IMR-90 (cell line): ENCODE measurements around the gene SCARB1. TPM values are rescaled to one million over a fixed set of nuclear protein-coding genes. Genes with fewer than 3 reads are reported as not detected.
A peak's percentile ranks its signal among the peaks of the same experiment; 100 is the strongest.

Experiments
- ATAC-seq: fragments of 200-7000 bp; cut with Tn5 transposase; 2 replicates; pipeline ENCODE4 v1.9.1; 2020; ENCODE audit warnings: low read depth, mild to moderate bottlenecking, moderate library complexity
- BruUV-seq: library from RNA; stranded (reverse); fragments of 400-500 nt; replicated peaks from 2 replicates; lab custom pipeline; 2021; lab: Mats Ljungman, UMichigan
- CTCF ChIA-PET: fragments of 300-600 bp; formaldehyde crosslinking; extraction: SDS; loops from one replicate; lab custom pipeline; 2021; ENCODE audit warnings: antibody characterized with exemption; lab: Yijun Ruan, JAX
- POLR2A ChIA-PET: fragments of 300-600 bp; sonication (Branson Sonifier 250); formaldehyde crosslinking; loops from one replicate; lab custom pipeline; 2022; ENCODE audit warnings: antibody characterized with exemption; ENCODE audit not compliant: unreplicated experiment; lab: Charles Lee
- DNase-seq: peaks from one replicate; pipeline ENCODE4 v3.0.0; 2013
- H2AFZ ChIP-seq: replicated peaks from 2 replicates; pipeline ENCODE3; 2013; ENCODE audit warnings: low read length, mild to moderate bottlenecking; ENCODE audit not compliant: poor library complexity
- H2AK5ac ChIP-seq: 2 replicates; pipeline ENCODE4 v1.6.1; 2013; ENCODE audit warnings: low read depth, low read length, inconsistent platforms
- H2AK9ac ChIP-seq: replicated peaks from 2 replicates; pipeline ENCODE3; 2013; ENCODE audit warnings: mild to moderate bottlenecking, low read depth, low read length, moderate library complexity; ENCODE audit not compliant: poor library complexity
- H2BK120ac ChIP-seq: 2 replicates; pipeline ENCODE4 v1.6.1; 2013; ENCODE audit warnings: low read depth, low read length, inconsistent platforms
- H2BK15ac ChIP-seq: 3 replicates; pipeline ENCODE4 v1.6.1; 2013; ENCODE audit warnings: low read depth, low read length, inconsistent platforms
- H2BK20ac ChIP-seq: 2 replicates; pipeline ENCODE4 v1.6.1; 2013; ENCODE audit warnings: low read depth, mild to moderate bottlenecking, inconsistent platforms, low read length, moderate library complexity
- H2BK5ac ChIP-seq: 2 replicates; pipeline ENCODE4 v1.6.1; 2013; ENCODE audit warnings: mild to moderate bottlenecking, low read depth, low read length, inconsistent platforms; ENCODE audit not compliant: poor library complexity, severe bottlenecking
- H3K14ac ChIP-seq: replicated peaks from 2 replicates; pipeline ENCODE4 v1.6.1; 2013; ENCODE audit warnings: low read depth, low read length, inconsistent platforms
- H3K18ac ChIP-seq: 2 replicates; pipeline ENCODE4 v1.6.1; 2013; ENCODE audit warnings: low read depth, low read length, control low read depth
- H3K23ac ChIP-seq: 2 replicates; pipeline ENCODE4 v1.6.1; 2013; ENCODE audit warnings: low read depth, low read length, inconsistent platforms
- H3K27ac ChIP-seq: 2 replicates; pipeline ENCODE4 v1.5.1; 2013; ENCODE audit warnings: mild to moderate bottlenecking, control low read depth, low read length; ENCODE audit not compliant: insufficient read depth
- H3K27me3 ChIP-seq: 2 replicates; pipeline ENCODE4 v1.6.1; 2013; ENCODE audit warnings: low read length; ENCODE audit not compliant: control insufficient read depth, insufficient read depth
- H3K36me3 ChIP-seq: 2 replicates; pipeline ENCODE4 v1.6.1; 2013; ENCODE audit warnings: low read length, mixed read lengths; ENCODE audit not compliant: control insufficient read depth, insufficient read depth
- H3K4ac ChIP-seq: 2 replicates; pipeline ENCODE4 v1.6.1; 2013; ENCODE audit warnings: low read depth, low read length, inconsistent platforms
- H3K4me1 ChIP-seq: 2 replicates; pipeline ENCODE4 v1.6.1; 2013; ENCODE audit warnings: low read length, mixed read lengths; ENCODE audit not compliant: control insufficient read depth, insufficient read depth
- H3K4me2 ChIP-seq: 2 replicates; pipeline ENCODE4 v1.6.1; 2013; ENCODE audit warnings: low read depth, mild to moderate bottlenecking, control low read depth, low read length, moderate library complexity
- H3K4me3 ChIP-seq: 2 replicates; pipeline ENCODE4 v1.5.1; 2013; ENCODE audit warnings: low read depth, mild to moderate bottlenecking, control low read depth, low read length, moderate library complexity; ENCODE audit not compliant: insufficient read depth
- H3K56ac ChIP-seq: 2 replicates; pipeline ENCODE4 v1.6.1; 2013; ENCODE audit warnings: low read length, inconsistent platforms; ENCODE audit not compliant: insufficient read depth; ENCODE audit errors: extremely low read depth
- H3K79me1 ChIP-seq, 2 experiments: 2 replicates each; pipeline ENCODE4 v1.6.1; 2013; ENCODE audit warnings: low read length in 2 of 2, inconsistent platforms in 1 of 2, low read depth in 1 of 2
- H3K9ac ChIP-seq: 2 replicates; pipeline ENCODE4 v1.6.1; 2013; ENCODE audit warnings: low read depth, low read length, control low read depth
- H3K9me1 ChIP-seq: 2 replicates; pipeline ENCODE4 v1.6.1; 2013; ENCODE audit warnings: low read length, inconsistent platforms; ENCODE audit not compliant: insufficient read depth
- H3K9me3 ChIP-seq: 2 replicates; pipeline ENCODE4 v1.6.1; 2013; ENCODE audit warnings: low read length; ENCODE audit not compliant: control insufficient read depth, insufficient read depth
- H4K20me1 ChIP-seq: 2 replicates; pipeline ENCODE4 v1.6.1; 2013; ENCODE audit warnings: low read length, inconsistent platforms; ENCODE audit not compliant: insufficient read depth
- H4K5ac ChIP-seq: 2 replicates; pipeline ENCODE4 v1.6.1; 2013; ENCODE audit warnings: mild to moderate bottlenecking, low read depth, low read length, control low read depth
- H4K8ac ChIP-seq, 2 experiments: 2 replicates each; pipeline ENCODE4 v1.6.1; 2013; ENCODE audit warnings: low read depth in 2 of 2, low read length in 2 of 2, control low read depth in 1 of 2, inconsistent platforms in 1 of 2
- H4K91ac ChIP-seq: 2 replicates; pipeline ENCODE4 v1.6.1; 2013; ENCODE audit warnings: low read depth, low read length, inconsistent platforms; ENCODE audit not compliant: insufficient read depth
- CHD1 ChIP-seq: IDR thresholded peaks from 2 replicates; pipeline ENCODE4 v1.6.1; 2012; ENCODE audit warnings: low read depth, low read length, improper control_type of control experiment
- FOS ChIP-seq: fragments of 150-350 bp; IDR thresholded peaks from 2 replicates; pipeline ENCODE4 v1.6.1; 2016; ENCODE audit warnings: low read depth, low read length
- MAZ ChIP-seq: IDR thresholded peaks from 2 replicates; pipeline ENCODE4 v1.6.1; 2012; ENCODE audit warnings: low read depth, mild to moderate bottlenecking, low read length, improper control_type of control experiment, moderate library complexity, borderline replicate concordance
- NFE2L2 ChIP-seq: fragments of 150-350 bp; IDR thresholded peaks from 2 replicates; pipeline ENCODE4 v1.6.1; 2016; ENCODE audit warnings: low read depth, mild to moderate bottlenecking, low read length
- RCOR1 ChIP-seq: IDR thresholded peaks from 2 replicates; pipeline ENCODE4 v1.6.1; 2012; ENCODE audit warnings: mild to moderate bottlenecking, low read length, improper control_type of control experiment; ENCODE audit not compliant: insufficient replicate concordance
- RFX5 ChIP-seq: IDR thresholded peaks from 2 replicates; pipeline ENCODE4 v1.8.0; 2012; ENCODE audit warnings: low read depth, mild to moderate bottlenecking, low read length, moderate library complexity
- SMC3 ChIP-seq: fragments of 150-350 bp; IDR thresholded peaks from 2 replicates; pipeline ENCODE4 v1.6.1; 2016; ENCODE audit warnings: low read depth, mild to moderate bottlenecking, antibody characterized with exemption, low read length, moderate library complexity
- WGBS, 2 experiments: methylation state at CpG; one replicate each; pipeline versions ENCODE4 v1.1.5 to v1.1.7; 2013; ENCODE audit warnings: missing lambda C conversion rate in 2 of 2; ENCODE audit not compliant: insufficient read length in 1 of 2; ENCODE audit errors: extremely low coverage in 2 of 2; 5-methylcytosine and 5-hydroxymethylcytosine counted together
- dilution Hi-C: fragments of 300-500 bp; cut with HindIII; formaldehyde crosslinking; loops from one replicate; pipeline ENCODE4 v1.14.3; 2018; ENCODE audit warnings: low sequenced_read_pairs; ENCODE audit not compliant: unreplicated experiment
- in situ Hi-C: fragments of 300-500 bp; cut with MboI; formaldehyde crosslinking; loops from 3 replicates; pipeline ENCODE4 v1.14.3; 2019; ENCODE audit warnings: low sequenced_read_pairs, inconsistent platforms, mixed read lengths
- intact Hi-C: fragments of 100-400 bp; cut with micrococcal nuclease; formaldehyde crosslinking; loops from 2 replicates; pipeline ENCODE4 v1.10.0; 2022
- polyA plus RNA-seq, 3 experiments: library from polyadenylated mRNA; depleted of rRNA; stranded (reverse); fragments of >200 nt; gene quantifications; 2 replicates each; pipeline ENCODE4 v1.2.3, GENCODE V29; 2012; ENCODE audit warnings: low replicate concordance in 1 of 3
- total RNA-seq: library from RNA; depleted of rRNA; stranded (reverse); fragments of >200 nt; gene quantifications from 2 replicates; pipeline ENCODE4 v1.2.3, GENCODE V29; 2012
- TF ChIP-seq, protein P1 (sequence below): fragments of 150-350 bp; IDR thresholded peaks from 2 replicates; pipeline ENCODE4 v1.6.1; 2016; ENCODE audit warnings: low read depth, mild to moderate bottlenecking, low read length, moderate library complexity, borderline replicate concordance
- TF ChIP-seq, protein P2 (sequence below): fragments of 150-350 bp; IDR thresholded peaks from 2 replicates; pipeline ENCODE4 v1.6.1; 2017; ENCODE audit warnings: mild to moderate bottlenecking, antibody characterized with exemption, low read length, low read depth

The SCARB1 gene
- total and polyA plus RNA-seq, 2 of the 4 experiments (the other 2 are of a cell fraction) = 3.0 to 24.8 TPM

DNA sequence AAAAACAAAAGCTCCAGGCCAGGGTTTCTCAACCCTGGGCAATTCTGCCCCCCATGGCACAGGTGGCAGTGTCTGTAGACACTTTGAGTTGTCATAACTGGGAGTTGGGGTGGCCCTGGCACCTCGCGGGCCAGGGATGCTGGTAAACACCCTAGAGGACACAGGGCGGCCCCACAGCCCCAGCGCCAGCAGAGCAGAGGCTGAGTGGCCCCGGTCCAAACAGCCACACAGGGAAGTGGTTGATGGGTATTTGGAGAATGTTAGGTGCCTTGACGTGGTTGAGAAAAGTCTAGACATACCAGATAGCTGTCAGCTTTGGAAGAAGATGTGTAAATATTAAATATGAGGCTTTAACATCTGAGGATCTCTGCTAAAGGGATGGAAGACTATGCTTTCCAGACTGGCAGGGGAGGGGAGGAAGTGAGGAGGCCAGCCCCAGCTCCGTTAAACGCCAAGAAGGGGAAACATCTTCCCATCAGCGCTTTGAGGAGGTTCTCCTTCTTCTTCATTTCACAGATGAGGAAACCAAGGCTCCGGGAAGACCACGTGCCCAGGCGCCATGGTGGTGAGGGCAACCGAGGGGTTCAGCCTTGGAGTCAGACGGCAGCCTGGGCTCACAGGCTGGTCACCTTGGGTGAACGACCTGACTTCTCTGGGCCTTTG is 103.7 kb downstream of the SCARB1 start:
- no peak for ATAC-seq
- CTCF ChIA-PET = interaction anchor here (0.6 kb wide), 1 partner anchor 10 kb away, joined by 3 read pairs; no protein-coding TSS in a partner anchor
- H3K9me3 ChIP-seq = peaks cover 8% of the 10 kb centered on the region

More for the DNA sequence above, 103.7 kb downstream of the SCARB1 start:
- Histone ChIP-seq H2AFZ (no peak overlapping the region), H3K14ac (0 out of 2 replicates have a peak overlapping the region, but pooled peaks have one; percentile 26), H4K8ac (no peak overlapping the region), H3K18ac (no peak overlapping the region), H3K23ac (no peak overlapping the region), H3K9me1 (no peaks in the 10 kb centered on the region; the same call in 1 of the 2 replicates), H3K27ac (no peak overlapping the region), H3K56ac (no peak overlapping the region; the same call in 1 of the 2 replicates), H2BK120ac (peak overlapping the region; percentile 36; the same call in 1 of the 2 replicates), H3K4me1 (peaks cover 11% of the 10 kb centered on the region; the same call in 1 of the 2 replicates), H2BK5ac (no peak overlapping the region), H4K20me1 (peaks cover 5% of the 10 kb centered on the region; the same call in 1 of the 2 replicates), H3K36me3 (no peaks in the 10 kb centered on the region), H3K27me3 (peaks cover 7% of the 10 kb centered on the region; the same call in 1 of the 2 replicates), H3K79me1 (0 out of 4 replicates have a peak, but pooled peaks cover 0 to 4% of the 10 kb centered on the region in 2 experiments), H2BK15ac (no peak overlapping the region), H4K91ac (no peak overlapping the region; the same call in 1 of the 2 replicates), H2AK9ac (no peak overlapping the region), H2AK5ac (peak overlapping the region; percentile 93), H3K4ac (peak overlapping the region; percentile 16), H3K4me2 (no peak overlapping the region), H2BK20ac (0 out of 2 replicates have a peak overlapping the region, but pooled peaks have one; percentile 16), H4K5ac (no peak overlapping the region), H3K4me3 (no peak overlapping the region), H3K9ac (no peak overlapping the region)
- no TSS peak for BruUV-seq
- DNase-seq = no peak
- intact Hi-C loops = loop anchor here (10.0 kb wide), 1 partner anchor 105 kb away; no protein-coding TSS in a partner anchor
- WGBS, 2 experiments = 81% methylated on average over 9 of the region's 15 CpGs; no CpG with 5 or more reads in 1 of the 2 experiments
- in situ Hi-C loops = no loop called here
- POLR2A ChIA-PET = interaction anchor here (0.6 kb wide), 1 partner anchor 245 kb away, joined by 3 read pairs; no protein-coding TSS in a partner anchor
- TF ChIP-seq RCOR1 = no peak
- TF ChIP-seq RFX5 = no peak
- TF ChIP-seq NFE2L2 = no peak
- no peak for TF ChIP-seq MAZ
- no peak for TF ChIP-seq FOS
- no peak for TF ChIP-seq CHD1
- TF ChIP-seq, protein P1, sequence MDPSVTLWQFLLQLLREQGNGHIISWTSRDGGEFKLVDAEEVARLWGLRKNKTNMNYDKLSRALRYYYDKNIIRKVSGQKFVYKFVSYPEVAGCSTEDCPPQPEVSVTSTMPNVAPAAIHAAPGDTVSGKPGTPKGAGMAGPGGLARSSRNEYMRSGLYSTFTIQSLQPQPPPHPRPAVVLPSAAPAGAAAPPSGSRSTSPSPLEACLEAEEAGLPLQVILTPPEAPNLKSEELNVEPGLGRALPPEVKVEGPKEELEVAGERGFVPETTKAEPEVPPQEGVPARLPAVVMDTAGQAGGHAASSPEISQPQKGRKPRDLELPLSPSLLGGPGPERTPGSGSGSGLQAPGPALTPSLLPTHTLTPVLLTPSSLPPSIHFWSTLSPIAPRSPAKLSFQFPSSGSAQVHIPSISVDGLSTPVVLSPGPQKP = no peak
- TF ChIP-seq SMC3 = no peak
- TF ChIP-seq, protein P2, sequence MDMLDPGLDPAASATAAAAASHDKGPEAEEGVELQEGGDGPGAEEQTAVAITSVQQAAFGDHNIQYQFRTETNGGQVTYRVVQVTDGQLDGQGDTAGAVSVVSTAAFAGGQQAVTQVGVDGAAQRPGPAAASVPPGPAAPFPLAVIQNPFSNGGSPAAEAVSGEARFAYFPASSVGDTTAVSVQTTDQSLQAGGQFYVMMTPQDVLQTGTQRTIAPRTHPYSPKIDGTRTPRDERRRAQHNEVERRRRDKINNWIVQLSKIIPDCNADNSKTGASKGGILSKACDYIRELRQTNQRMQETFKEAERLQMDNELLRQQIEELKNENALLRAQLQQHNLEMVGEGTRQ = no peak
- dilution Hi-C loops = no loop called here
